ENCODE data around the gene ZBTB9. TPM values are rescaled to one million over a fixed set of nuclear protein-coding genes. Genes with fewer than 3 reads are reported as not detected.

Gene ZBTB9
- total and polyA plus RNA-seq, 2 donors (not counting 1 experiment from before 2014, with no cell fraction given): 2.9 to 11.8 TPM

- H4K20me1 ChIP-seq (ENCODE audit: control insufficient read depth, insufficient read depth, low read length, poor library complexity, severe bottlenecking): no peaks in the 10 kb centered on the region
- H3K27me3 ChIP-seq (replicated peaks in 1 of 4; ENCODE audit: control extremely low read depth in 1 of 4, control insufficient read depth in 3 of 4, insufficient read depth in 4 of 4, low read length in 3 of 4): no peaks in the 10 kb centered on the region
- no peaks in the 10 kb centered on the region for H3K36me3 ChIP-seq (replicated peaks in 1 of 2; ENCODE audit: control extremely low read depth in 1 of 2, control insufficient read depth in 1 of 2, extremely low read depth in 1 of 2, insufficient read depth in 2 of 2, low read length in 1 of 2)
- H3K9me3 ChIP-seq (ENCODE audit: control extremely low read depth in 1 of 3, control insufficient read depth in 2 of 3, insufficient read depth in 1 of 3, low read length in 2 of 3): no peaks in the 10 kb centered on the region
- peak overlapping the region; percentile 96 for H3K27ac Mint-ChIP-seq
- peak overlapping the region; percentile 96 for H3K4me3 Mint-ChIP-seq
- peak overlapping the region; percentile 64 for H3K9ac ChIP-seq (ENCODE audit: low read length)
- H3K4me3 ChIP-seq (ENCODE audit: control extremely low read depth in 1 of 5, extremely low read depth in 1 of 5, insufficient read depth in 1 of 5, low read depth in 2 of 5, low read length in 4 of 5): peak overlapping the region; percentile 32 to 68 (median 57)
- H3K4me1 Mint-ChIP-seq: peaks cover 82% of the 10 kb centered on the region
- no peaks in the 10 kb centered on the region for H3K27me3 Mint-ChIP-seq
- TF ChIP-seq CTCF (IDR thresholded peaks at IDR 0.05): no peak
- TF ChIP-seq EZH2 (IDR thresholded peaks at IDR 0.05; ENCODE audit: borderline replicate concordance, insufficient read depth, low read depth, low read length, poor library complexity, severe bottlenecking): no peak
- peaks cover 67 to 74% of the 10 kb centered on the region in 2 donors for H3K4me1 ChIP-seq (ENCODE audit: control insufficient read depth in 2 of 2, insufficient read depth in 2 of 2, low read length in 2 of 2)
- DNase-seq (peak; percentile 82), ATAC-seq (ENCODE audit: low read depth) (peak; percentile 37)
- ChIA-PET POLR2A (interaction anchor here (0.7 kb wide), 1 partner anchor 9 kb away, joined by 3 read pairs; the partner anchor contains the start of gene CUTA), CTCF (no interaction called here)
- H3K27ac ChIP-seq (ENCODE audit: low read length in 2 of 2): peak overlapping the region; percentile 78 to 90
- WGBS (ENCODE audit: insufficient coverage): under 1% methylated on average over 40 of the region's 79 CpGs
- peak overlapping the region; percentile 88 for H3K4me2 ChIP-seq (replicated peaks; ENCODE audit: low read depth, low read length, poor library complexity, severe bottlenecking)
- no peaks in the 10 kb centered on the region for H3K9me3 Mint-ChIP-seq (ENCODE audit: insufficient read depth)
- H3K79me2 ChIP-seq (ENCODE audit: control insufficient read depth, insufficient read depth, low read length): peaks cover 14% of the 10 kb centered on the region
- intact Hi-C loops (cut with micrococcal nuclease): loop anchor here (1.0 to 5.0 kb wide), 4 partner anchors 17 to 195 kb away; partner anchors contain the start of genes ITPR3 and TAPBP
- peak overlapping the region; percentile 61 for H2AFZ ChIP-seq (ENCODE audit: insufficient read depth, low read depth, low read length, poor library complexity, severe bottlenecking)
These were observed 26.7 kb upstream of the ZBTB9 start for GRCh38 chr6:33427585-33428223.

All from B cell (primary cell).